Measurements from ENCODE around the gene LRFN3. TPM values are rescaled to one million over a fixed set of nuclear protein-coding genes. Genes with fewer than 3 reads are reported as not detected.

LRFN3 gene
- total and polyA plus RNA-seq, 10 of the 15 experiments (the other 5 are each of a cell fraction or from before 2014, with no cell fraction given), result 0.02 to 7.3 (median 2.0) TPM; not detected in 1

- TF ChIP-seq WRNIP1 (IDR thresholded peaks at IDR 0.05; ENCODE audit: borderline replicate concordance, low read depth, low read length) (no peak), TCF12 (IDR thresholded peaks at IDR 0.05; ENCODE audit: low read depth, low read length) (no peak), NRF1 (conservative IDR thresholded peaks at IDR 0.05; ENCODE audit: low read depth, low read length) (no peak), SIN3A (IDR thresholded peaks at IDR 0.05; ENCODE audit: low read depth, low read length) (no peak), PAX8 (IDR thresholded peaks at IDR 0.05) (no peak), TAF1 (IDR thresholded peaks at IDR 0.05; ENCODE audit: borderline replicate concordance, low read depth, low read length) (no peak), NR2C1 (IDR thresholded peaks at IDR 0.05) (no peak), SMC3 (IDR thresholded peaks at IDR 0.05; ENCODE audit: borderline replicate concordance, low read length) (no peak), IRF4 (IDR thresholded peaks at IDR 0.05; ENCODE audit: low read depth, low read length) (no peak), USF2 (IDR thresholded peaks at IDR 0.05; ENCODE audit: borderline replicate concordance, low read depth, low read length) (no peak), NFIC (IDR thresholded peaks at IDR 0.05; ENCODE audit: low read depth, low read length) (no peak), ASH2L (IDR thresholded peaks at IDR 0.05; ENCODE audit: borderline replicate concordance, low read depth) (no peak)
- TF ChIP-seq, protein P1, sequence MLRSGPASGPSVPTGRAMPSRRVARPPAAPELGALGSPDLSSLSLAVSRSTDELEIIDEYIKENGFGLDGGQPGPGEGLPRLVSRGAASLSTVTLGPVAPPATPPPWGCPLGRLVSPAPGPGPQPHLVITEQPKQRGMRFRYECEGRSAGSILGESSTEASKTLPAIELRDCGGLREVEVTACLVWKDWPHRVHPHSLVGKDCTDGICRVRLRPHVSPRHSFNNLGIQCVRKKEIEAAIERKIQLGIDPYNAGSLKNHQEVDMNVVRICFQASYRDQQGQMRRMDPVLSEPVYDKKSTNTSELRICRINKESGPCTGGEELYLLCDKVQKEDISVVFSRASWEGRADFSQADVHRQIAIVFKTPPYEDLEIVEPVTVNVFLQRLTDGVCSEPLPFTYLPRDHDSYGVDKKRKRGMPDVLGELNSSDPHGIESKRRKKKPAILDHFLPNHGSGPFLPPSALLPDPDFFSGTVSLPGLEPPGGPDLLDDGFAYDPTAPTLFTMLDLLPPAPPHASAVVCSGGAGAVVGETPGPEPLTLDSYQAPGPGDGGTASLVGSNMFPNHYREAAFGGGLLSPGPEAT (IDR thresholded peaks at IDR 0.05; ENCODE audit: low read depth), result no peak
- TF ChIP-seq, protein P2, sequence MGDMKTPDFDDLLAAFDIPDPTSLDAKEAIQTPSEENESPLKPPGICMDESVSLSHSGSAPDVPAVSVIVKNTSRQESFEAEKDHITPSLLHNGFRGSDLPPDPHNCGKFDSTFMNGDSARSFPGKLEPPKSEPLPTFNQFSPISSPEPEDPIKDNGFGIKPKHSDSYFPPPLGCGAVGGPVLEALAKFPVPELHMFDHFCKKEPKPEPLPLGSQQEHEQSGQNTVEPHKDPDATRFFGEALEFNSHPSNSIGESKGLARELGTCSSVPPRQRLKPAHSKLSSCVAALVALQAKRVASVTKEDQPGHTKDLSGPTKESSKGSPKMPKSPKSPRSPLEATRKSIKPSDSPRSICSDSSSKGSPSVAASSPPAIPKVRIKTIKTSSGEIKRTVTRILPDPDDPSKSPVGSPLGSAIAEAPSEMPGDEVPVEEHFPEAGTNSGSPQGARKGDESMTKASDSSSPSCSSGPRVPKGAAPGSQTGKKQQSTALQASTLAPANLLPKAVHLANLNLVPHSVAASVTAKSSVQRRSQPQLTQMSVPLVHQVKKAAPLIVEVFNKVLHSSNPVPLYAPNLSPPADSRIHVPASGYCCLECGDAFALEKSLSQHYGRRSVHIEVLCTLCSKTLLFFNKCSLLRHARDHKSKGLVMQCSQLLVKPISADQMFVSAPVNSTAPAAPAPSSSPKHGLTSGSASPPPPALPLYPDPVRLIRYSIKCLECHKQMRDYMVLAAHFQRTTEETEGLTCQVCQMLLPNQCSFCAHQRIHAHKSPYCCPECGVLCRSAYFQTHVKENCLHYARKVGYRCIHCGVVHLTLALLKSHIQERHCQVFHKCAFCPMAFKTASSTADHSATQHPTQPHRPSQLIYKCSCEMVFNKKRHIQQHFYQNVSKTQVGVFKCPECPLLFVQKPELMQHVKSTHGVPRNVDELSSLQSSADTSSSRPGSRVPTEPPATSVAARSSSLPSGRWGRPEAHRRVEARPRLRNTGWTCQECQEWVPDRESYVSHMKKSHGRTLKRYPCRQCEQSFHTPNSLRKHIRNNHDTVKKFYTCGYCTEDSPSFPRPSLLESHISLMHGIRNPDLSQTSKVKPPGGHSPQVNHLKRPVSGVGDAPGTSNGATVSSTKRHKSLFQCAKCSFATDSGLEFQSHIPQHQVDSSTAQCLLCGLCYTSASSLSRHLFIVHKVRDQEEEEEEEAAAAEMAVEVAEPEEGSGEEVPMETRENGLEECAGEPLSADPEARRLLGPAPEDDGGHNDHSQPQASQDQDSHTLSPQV (IDR thresholded peaks at IDR 0.05), result no peak
Measured at GRCh38 chr19:35898499-35898809, 37.7 kb upstream of the LRFN3 start (continued).

Measured in GM12878 (cell line).